Activated CD4-positive, CD25-positive, alpha-beta regulatory T cell treated with anti-CD3 and anti-CD28 coated beads, Interleukin-2, amount 50 U/mL, for 16 hours (primary cell): Measurements from ENCODE around the gene PLXNB2.

Experiments used
- DNase-seq: peaks from one replicate; pipeline ENCODE4 v3.0.0-alpha.2; 2020; ENCODE audit warnings: low read depth, low spot score

PLXNB2 gene

DNA sequence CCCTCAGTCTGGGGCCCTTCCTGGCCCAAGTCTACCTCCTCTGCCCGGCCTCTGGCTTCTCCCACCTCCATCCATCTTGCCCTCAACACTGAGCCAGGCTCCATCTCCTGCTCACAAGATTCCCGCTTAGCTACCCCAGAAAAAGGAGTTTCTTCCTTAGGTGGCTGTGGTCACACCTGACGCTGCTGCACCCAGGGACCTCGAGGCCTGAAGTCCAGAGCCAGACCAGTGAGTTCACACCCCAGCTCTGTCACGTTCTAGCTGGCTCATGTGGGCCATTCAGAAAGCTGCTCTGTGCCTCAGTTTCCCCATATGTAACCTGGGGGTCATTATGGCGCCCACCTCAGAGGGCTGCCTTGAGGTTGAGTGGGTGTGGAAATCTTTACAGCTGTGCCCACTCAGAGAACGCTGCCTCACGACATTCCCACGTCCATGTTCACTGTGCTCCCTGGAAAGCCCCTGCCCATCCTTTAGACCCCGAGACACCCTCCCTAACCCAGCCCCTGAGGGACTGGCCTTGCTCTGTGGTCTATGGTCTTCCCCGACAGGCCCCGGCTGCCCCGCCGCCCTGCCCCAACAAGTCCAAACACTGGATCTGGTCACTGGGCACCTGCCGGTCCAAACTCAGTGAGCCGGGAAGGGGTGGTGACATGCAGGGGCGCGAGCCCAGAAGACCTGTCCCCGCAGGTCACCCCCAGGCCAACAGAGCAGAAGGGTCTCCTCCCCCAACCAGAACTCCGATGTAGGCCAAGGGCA, 9.8 kb downstream of the PLXNB2 start:
- no peak for DNase-seq

DNA sequence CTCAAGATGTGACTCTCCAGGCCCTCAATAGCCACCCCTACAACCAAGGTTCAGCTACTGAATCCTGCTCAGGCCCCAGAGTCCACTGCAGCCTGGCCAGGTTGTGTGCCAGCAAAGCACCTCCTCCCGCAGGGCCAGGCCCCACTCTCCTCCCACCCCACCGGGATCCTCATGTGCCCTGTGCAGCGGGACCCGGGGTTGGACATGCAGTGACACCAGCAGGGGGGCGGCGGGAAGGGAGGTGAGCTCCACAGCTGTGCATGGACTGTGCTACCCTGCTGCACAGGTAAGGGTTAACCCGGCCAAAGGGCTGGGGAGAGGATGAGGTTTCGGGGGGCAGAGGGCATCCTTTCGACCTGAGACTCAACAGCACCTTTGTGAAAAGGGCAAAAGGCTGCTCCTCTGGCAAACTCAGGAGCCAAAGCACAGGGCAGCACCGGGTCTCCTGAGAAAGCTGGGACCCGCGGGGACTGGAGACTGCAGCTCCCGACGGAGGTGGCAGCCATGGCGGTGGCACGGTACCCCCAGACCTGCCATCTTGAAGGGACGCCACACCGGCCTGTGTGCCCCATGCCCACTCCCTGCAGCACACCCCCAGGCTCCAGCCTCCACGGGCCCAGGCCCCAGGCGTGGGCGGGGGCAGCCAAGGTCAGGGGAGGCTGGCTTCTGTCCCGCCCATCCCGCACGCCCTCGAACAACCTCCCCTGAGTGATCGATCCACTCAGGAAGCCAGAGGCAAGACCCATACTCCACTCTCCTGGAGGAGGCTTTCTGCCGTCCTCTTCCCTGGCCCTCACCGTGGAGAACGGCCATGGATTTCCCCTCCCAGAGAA, 10.6 kb downstream of the PLXNB2 start:
- DNase-seq = no peak

DNA sequence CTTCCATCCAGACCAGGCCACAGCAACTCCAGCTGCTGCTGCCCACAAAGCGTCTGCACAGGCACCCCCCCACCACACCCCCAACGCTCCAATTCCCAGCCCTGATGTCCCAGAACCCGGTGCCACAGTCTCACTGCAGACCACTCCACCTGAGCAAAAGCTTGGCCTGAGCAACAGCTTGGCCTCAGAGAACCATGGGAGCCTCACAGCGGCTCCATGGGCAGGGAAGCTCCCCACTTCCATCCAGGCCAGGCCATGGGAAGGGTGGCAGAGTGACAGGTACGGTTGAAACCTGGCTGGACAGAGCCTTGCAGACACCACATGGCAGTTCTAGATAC, 13.2 kb downstream of the PLXNB2 start:
- DNase-seq = no peak

DNA sequence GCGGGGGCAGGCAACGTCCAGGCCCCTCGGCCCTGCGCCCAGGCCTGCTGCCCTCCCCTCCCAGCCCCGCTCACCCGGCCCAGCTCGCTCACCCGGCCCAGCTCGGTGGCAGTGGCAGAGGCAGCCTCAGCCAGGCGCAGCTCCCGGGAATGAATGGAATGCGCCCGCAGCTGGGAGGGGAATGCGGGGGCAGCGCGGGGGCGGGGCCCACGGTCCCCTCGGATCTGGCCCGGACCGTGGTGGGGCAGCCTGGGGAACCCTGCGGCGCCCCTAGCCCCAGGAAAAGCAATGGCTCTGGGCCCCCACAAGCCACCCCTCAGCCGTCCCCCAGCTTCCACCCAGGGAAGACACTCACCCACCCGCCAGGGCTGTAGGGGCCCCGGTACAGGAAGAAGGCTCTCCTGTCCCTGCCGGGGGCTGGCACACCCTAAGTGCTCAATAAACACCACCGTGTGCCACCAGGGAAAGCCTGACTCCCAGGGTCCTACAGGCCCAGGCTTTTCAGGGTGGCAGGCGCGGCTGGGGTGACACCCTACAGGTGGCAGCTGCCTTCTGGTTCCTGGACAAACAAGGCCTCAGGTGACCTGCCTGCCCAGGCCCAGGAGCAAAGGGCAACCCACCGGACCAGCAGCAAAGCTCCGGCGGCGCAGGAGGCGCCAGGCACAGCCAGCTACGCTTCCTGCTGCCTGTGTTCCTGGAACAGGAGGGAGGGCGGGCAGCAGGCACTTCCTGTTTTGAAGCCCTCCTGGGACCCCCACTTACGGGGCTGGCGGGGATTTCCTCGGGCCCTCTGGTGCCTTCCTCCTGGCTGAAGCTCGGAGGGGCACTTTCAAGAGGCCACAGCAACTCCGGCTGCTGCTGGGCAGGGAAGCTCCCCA, 13.8 kb downstream of the PLXNB2 start:
- no peak for DNase-seq

DNA sequence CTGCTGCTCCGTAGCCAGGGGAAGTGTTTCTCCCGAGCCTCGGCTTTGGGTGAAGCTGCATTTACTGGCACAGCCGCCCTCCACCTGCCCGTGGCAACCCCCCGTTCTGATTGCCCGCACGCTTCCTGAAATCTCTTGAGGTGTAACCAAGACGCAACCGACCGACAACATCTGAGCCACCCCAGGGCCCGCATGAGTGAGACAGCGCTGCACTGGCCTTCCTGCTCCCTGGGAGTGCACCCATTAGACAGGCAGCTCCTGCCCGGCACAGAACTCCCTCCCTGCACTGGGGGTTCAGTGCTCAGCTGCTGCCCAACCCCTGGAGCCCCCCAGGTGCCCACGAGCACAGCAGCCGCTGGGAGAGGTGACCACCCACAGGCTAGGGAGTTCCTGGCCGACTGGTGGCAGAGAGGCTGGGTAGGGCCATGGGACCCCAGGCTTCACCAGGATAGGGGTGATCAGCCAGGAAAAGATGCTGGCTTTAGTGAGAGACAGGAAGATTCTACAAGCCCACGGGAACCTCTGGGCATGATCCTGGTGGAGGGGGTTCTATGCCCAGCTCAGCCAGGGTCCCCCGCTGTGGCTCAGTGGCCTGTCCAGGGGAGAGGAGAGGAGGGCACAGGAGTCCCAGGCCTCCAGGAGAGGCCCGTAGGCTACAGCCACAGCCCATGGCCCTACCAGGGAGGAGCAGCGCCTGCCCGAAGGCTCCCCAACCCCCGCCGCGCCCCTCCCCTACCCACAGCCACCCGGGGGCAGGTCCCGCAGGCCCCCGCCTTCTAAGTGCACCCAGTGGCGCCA, 14.6 kb downstream of the PLXNB2 start:
- no peak for DNase-seq

DNA sequence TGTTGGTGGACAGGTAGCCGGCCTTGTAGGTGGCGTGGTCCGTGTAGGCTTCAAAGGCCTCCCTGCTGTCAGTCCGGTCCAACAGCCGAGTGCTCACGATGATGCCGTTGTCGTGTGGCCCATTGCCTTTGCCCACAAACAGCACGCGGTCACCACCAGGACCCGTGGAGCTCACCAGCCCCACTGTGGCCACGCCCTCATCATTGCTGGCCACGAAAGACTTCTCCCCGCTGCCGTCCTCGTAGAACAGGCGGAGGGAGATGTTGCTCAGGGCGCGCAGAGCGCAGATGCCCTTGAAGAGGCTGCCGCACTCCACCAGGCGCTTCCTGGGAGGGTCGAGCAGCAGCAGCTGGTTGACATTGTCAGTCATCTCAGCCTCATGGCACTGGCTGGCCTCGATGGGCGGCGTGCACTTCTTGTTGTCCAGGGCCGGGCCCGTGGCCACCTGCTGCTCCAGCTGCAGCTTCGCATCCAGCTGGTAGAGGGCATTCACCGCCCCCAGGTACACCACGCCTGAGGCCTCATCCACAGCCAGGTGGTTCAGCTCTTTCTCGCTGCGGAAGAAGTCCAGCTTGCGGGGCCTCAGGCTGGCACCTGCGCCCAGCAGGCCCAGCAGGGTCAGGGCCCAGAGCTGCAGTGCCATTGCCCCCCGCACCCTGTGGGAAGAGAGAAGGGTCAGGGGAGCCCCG, 17.4 kb downstream of the PLXNB2 start:
- DNase-seq = no peak

DNA sequence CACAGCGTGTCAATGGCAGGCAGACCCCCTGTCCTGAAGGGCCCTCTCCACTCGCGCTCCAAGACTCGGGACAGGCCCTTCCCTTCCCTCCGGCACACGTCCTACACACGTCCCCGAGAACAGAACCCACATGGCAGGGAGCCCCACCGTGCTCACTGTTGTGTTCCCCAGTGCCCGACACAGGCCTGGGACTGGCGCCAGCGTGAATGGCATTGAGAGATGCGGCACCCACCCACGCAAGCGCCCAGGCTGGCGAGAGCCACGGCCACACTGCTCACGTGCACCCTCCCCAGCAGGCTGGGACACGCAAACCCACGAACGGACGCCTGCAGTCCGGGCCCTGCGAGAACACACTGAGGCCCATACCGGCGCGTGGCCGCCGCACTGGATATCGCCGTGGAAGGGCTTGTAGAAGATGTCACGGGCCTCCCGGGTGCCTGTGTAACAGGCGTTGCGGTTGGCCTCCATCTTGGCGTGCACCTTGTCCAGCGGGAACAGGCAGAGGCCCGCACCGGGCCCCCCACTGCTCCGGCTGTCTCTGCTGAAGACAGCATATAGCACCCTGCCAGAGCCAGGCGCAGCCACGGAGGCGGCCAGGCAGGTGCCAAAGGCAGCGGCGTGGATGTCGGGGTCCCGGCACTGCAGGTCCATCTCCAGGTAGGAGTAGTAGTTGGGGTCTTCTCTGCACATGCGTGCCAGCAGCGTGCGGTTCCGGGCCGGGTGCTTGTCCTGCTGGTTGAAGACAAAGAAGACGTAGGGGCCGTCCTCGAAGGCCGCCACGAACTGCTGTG, 18.1 kb downstream of the PLXNB2 start:
- no peak for DNase-seq

DNA sequence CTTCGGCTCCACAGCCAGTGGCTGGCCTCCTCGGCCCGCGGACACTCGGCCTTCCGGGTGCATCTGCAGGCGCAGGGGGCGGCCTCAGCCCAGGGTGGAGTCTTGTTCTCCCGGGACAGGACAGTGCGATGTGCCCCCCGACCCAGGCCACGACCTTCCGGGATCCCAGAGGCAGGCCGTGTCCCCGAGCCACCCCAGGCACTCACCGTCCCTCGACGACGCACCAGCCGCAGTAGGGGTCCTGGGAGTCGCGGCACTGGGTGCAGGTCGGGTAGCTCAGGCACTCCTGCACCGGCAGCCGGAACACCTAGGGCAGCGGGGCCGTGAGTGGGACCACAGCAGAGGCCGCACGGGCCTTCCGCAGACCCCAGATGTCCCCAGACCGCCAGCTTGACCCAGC, 19.7 kb downstream of the PLXNB2 start:
- DNase-seq = no peak

DNA sequence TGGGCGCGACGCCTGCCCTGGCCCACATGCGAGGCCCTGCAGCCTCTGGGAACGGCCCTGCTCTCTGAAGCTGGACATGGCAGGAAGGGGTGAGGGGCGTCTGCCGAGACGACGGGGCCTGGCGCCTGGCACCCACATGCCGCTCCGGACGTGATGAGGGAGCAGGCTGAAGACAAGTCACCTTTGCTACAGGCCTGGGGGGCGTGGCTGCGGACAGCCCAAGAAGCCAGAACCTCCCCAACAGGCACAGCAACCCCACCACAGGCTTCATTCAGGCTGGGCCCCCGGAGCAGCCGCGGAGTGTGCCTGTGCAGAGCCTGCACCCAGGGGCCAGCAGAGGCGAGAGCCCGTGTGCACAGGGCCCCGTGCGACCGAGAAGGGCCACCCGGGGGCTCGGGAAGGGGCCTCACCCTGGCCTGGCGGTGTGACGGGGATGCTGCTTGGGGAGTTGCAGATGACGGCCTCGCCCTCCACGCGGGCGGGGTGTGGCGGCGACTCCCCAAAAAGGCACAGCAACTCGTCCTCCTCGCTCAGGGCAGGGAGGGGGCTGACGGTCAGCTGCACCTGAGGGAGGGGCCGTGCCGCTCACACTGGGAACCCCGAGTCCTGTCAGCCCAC, 20.6 kb downstream of the PLXNB2 start:
- DNase-seq = no peak

DNA sequence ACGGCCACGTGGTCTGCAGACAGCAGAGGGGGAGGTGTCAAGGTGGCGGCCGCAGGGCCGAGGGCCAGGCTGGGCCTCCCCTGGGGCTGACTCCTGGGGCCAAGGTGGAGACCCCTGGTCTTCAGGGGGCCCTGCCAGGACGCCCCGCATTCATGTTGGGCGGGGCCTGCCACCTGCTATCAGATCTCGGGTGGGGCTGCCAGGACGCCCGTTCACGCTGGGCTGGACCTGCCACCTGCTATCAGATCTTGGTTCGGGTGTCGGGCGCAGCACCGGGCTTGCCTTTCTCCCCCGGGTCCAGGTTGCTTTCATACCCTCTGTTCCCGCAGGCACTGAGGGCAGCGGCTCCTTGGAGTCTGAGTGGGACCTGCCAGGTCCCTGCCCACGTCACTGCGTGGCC, 21.2 kb downstream of the PLXNB2 start:
- DNase-seq = no peak

DNA sequence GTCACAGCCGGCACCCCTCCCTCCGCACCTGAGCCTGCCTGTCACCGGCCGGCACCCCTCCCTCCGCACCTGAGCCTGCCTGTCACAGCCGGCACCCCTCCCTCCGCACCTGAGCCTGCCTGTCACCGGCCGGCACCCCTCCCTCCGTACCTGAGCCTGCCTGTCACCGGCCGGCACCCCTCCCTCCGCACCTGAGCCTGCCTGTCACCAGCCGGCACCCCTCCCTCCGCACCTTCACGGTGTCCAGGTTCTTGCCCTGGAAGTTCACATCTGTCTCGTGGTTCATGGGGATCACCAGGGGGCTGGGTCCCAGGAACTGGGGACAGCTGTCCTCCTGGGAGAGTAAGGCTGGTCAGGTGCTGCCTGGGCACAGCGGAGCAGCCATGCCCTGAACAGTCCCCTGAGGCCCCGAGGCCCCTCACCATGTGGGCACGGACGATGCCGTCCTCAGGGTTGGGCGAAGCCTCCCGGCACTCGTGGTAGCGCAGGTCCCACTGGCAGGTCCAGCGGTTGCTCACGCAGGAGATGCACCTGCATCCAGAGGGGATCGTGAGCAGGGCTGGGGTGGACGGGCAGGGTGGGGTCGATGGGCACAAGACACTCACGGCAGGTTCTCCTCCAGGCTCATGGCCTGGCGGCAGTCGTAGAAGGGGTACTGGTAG, 21.7 kb downstream of the PLXNB2 start:
- DNase-seq = no peak

DNA sequence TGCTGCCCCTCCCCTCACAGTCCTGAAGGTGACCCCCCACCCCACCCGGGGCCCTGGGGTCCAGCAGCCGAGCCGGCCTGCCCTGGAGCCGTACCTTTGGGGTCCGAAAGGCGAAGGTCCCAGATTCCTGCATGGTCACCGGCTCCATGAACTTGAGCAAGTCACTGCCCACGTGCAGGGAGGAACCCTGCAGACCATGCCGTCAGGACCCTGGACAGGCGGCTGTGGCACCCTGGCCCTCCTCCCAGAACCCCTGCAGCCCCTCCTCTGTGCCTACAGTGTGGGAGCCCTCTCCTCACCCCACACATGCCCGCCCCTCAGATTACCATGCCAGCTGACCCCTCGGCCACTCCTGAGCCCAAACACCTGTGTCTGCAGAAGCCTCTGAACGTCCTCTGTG, 23.0 kb downstream of the PLXNB2 start:
- no peak for DNase-seq

DNA sequence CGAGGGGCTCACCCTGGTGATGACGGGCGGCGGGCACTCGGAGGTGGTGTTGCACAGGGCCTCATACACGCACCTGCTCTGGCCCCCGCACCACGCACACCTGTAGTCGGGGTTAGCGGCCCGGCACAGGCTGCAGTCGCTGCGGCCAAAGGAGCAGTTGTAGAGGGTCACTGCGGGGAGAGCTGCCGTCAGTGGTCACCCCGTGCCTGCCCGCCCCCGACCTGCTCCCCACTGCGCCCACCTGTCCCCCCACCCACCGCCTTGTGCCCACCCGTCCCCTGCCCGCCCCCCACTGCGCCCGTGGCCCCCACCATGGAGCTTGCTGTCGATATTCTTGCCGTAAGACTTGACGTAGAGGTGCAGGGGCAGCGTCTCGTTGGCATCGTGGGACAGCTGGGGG, 23.6 kb downstream of the PLXNB2 start:
- DNase-seq = no peak

DNA sequence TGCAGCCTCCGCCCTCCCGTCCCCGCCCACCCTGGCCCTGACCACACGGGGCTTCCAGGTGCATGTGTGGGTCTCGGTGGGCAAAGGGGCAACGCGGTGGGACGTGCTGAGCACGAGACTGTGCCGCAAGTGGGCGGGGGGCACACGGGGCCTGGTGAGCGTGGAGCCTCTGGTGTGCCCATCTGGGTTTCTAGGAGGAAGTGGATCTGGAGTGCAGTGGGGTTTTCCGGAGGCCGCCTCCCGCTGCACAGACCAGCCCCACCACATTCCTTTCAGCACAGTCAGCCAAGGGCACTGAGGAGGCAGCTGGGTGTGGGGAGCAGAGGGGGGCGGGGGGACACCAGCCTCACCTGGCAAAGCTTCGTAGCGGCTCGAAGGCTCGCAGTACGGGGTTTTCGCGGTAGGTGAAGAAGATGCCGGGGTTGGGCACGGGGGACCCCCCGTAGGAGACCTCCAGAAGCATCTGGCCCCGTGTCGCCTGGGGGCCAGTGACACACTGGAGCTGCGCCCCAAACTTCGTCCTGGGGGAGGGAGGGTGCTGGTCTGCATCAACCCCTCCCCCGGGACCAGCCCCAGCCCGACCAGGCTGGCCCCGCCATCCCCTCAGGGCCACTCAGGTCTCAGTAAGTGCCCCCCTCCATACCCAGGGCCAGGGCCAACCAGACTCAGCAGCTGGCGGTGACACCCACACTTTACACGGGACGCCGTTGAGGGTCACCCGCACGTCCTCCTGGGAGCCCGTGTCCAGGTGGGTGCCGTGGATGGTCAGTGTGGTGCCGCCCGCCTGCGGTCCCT, 24.9 kb downstream of the PLXNB2 start:
- no peak for DNase-seq

DNA sequence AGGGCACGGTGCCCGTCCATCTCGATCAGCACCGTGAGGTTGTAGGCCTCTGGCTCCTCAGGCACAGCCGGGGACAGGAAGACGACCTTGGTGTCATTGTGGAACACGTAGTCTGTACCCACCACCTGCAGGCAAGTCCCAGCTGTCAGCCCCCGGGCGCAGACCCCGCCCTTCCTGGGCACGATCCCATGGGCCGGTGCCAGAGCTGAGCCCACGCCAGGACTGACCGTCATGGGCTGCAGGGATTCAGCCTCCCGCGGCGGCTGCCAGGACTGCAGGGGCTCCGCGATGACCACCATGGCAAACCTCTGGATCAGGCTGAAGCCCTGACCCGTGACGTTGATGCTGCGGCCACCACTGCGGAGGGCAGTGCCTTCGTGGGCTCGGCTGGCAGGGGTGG, 25.5 kb downstream of the PLXNB2 start:
- no peak for DNase-seq

DNA sequence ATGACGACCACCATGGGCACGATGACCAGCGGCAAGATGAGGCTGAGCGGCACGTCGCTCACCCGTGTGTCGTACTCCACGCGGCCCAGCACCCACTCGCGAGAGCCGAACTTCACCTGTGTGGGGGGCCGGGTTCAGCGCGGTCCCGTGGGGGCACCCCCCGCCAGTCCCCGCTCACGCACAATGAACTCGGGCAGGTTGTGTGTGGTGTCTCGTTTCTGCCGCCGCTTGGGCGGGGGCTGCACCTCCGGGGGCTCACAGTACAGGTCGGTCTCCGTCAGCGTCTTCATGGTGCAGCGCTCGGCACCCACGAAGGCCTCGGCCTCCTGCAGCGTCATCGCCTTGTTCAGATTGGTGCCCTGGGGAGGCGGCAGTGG, 26.1 kb downstream of the PLXNB2 start:
- no peak for DNase-seq

DNA sequence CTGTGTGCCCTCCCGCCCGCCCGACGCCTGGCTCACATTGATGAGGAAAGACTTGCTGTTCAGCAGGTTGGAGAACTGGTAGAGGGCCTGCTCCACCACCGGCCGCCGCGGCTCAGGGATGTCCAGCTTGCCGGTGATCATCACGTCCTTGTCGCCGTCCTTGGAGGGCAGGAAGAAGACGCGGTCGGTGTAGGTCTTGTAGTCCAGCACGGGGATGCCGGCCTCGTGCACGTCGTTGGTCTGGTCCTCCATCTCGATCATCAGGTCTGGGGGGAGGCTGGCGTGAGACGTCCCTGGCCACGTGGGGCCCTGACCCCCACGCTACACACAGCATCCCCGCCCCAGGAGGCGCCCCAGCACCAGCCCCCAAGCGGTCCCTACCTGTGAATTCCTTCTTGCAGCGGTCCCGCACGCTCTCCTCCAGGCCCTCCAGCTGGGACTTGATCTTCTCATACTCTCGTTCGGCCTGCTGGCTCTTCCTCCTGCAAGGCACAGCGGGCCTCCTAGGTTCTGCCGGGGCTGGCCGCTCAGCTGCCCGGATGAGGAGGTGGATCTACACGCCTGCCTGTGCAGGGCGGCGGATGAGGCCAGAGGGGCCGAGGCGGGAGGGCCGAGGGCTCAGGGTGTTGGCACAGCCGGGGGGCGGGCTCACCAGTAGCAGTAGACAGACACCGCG, 26.6 kb downstream of the PLXNB2 start:
- DNase-seq = no peak
